Nephron (organoid): Measurements from ENCODE around the gene IRAK2.

Source experiments
- H3K27ac Mint-ChIP-seq, 3 experiments: 2 replicates each; pipeline ENCODE4 v1.8.0; 2020; ENCODE audit warnings: mixed read lengths in 3 of 3, mild to moderate bottlenecking in 2 of 3, moderate library complexity in 1 of 3
- H3K27me3 Mint-ChIP-seq: 2 replicates; pipeline ENCODE4 v1.8.0; 2021; ENCODE audit warnings: low read depth, mild to moderate bottlenecking, moderate library complexity, mixed read lengths
- H3K36me3 Mint-ChIP-seq: 2 replicates; pipeline ENCODE4 v1.8.0; 2020; ENCODE audit warnings: low read depth, mixed read lengths
- H3K4me1 Mint-ChIP-seq: 2 replicates; pipeline ENCODE4 v1.8.0; 2020; ENCODE audit warnings: mixed read lengths
- H3K4me3 Mint-ChIP-seq, 3 experiments: 2 replicates each; pipeline ENCODE4 v1.8.0; 2020; ENCODE audit warnings: mild to moderate bottlenecking in 3 of 3, mixed read lengths in 3 of 3, moderate library complexity in 2 of 3
- H3K9me3 Mint-ChIP-seq: 2 replicates; pipeline ENCODE4 v1.8.0; 2020; ENCODE audit warnings: mixed read lengths
- TF ChIP-seq, protein P1 (sequence below), 3 experiments: fragments of 200-600 bp; sonication (generic); IDR thresholded peaks; one replicate each; pipeline ENCODE4 v1.5.0; 2021; ENCODE audit warnings: antibody characterized with exemption in 3 of 3; ENCODE audit not compliant: unreplicated experiment in 3 of 3

Gene IRAK2

DNA sequence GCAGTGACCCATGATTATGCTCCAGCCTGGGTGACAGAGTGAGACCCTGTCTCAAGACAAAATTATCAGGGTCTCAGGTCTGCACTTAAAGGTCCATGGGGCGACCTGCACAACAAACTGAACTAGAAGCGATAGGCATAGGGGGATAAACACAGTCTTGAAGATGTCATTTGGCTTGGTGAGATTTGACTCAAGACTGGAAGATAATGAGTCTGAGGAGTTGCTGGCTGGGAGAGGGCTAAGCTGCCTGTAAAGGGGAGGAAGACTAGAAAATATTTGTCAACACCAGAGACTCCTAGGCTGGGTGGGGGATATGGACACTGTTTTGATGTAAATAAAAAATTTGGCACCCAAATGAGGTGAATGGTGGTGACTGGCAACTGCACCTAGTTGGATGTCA, 108.3 kb downstream of the IRAK2 start:
- Mint-ChIP-seq H3K27ac (peak overlapping the region in 2 of 3 experiments; percentile 0 to 15), H3K4me3 (no peak overlapping the region), H3K4me1 (peaks cover 18% of the 10 kb centered on the region), H3K27me3 (no peaks in the 10 kb centered on the region), H3K36me3 (peaks cover 33% of the 10 kb centered on the region), H3K9me3 (no peaks in the 10 kb centered on the region)
- TF ChIP-seq, protein P1, sequence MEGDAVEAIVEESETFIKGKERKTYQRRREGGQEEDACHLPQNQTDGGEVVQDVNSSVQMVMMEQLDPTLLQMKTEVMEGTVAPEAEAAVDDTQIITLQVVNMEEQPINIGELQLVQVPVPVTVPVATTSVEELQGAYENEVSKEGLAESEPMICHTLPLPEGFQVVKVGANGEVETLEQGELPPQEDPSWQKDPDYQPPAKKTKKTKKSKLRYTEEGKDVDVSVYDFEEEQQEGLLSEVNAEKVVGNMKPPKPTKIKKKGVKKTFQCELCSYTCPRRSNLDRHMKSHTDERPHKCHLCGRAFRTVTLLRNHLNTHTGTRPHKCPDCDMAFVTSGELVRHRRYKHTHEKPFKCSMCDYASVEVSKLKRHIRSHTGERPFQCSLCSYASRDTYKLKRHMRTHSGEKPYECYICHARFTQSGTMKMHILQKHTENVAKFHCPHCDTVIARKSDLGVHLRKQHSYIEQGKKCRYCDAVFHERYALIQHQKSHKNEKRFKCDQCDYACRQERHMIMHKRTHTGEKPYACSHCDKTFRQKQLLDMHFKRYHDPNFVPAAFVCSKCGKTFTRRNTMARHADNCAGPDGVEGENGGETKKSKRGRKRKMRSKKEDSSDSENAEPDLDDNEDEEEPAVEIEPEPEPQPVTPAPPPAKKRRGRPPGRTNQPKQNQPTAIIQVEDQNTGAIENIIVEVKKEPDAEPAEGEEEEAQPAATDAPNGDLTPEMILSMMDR (IDR thresholded peaks at IDR 0.05; ENCODE audit: unreplicated experiment in 3 of 3) = no peak

DNA sequence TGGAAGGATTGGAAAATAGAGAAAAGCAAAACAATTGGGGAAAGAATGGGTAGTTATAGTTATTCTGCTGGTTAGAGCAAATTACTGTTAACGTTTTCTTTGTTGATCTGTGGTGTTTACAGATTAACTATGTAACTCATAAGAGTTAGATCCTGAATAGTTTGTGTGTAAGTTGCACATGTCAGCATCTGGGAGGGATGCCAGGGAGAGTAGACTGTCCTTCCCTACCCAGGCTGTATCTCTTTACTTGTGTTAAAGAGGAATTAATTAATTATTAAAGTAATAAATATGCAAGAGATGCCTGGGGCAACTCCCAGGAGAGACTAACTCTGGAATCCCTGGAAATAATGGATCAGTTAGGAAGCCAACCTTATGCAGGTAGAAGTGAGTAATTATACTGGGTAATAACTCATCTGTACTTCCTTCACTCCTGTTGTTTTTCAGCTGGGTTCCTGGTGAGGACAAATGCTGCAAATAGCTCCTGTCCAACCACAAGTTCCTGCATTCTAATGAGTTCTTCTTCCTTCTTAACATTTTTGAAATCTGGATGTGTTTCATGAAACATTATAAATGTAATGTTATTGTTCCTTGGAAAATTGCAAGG, 109.1 kb downstream of the IRAK2 start:
- peak overlapping the region in 2 of 3 experiments; percentile 15 to 18 for H3K27ac Mint-ChIP-seq
- no peaks in the 10 kb centered on the region for H3K9me3 Mint-ChIP-seq
- H3K4me3 Mint-ChIP-seq = no peak overlapping the region
- peaks cover 37% of the 10 kb centered on the region for H3K36me3 Mint-ChIP-seq
- H3K27me3 Mint-ChIP-seq = no peaks in the 10 kb centered on the region
- peaks cover 18% of the 10 kb centered on the region for H3K4me1 Mint-ChIP-seq
- TF ChIP-seq, protein P1 (IDR thresholded peaks at IDR 0.05; ENCODE audit: unreplicated experiment in 3 of 3) = no peak

DNA sequence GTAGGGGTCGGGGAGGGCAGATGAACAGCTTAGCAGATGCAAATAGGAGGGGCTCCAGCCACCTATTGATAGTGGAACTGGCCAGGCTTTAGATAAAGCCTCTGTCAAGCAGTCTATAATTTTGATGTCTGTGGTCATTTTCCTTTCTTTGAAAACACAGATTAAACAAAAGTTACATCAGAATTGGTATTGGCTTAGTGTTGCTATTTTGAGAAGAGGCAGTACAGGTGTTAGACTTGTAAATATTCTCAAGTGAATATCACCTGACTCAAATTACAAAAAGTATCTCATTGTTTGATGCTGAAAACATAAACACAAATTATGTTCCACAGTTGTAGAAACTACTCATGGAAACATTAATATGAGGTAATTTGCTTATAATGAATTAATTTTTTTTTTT, 109.9 kb downstream of the IRAK2 start:
- Mint-ChIP-seq H3K4me3 (no peak overlapping the region), H3K9me3 (no peaks in the 10 kb centered on the region), H3K27me3 (no peaks in the 10 kb centered on the region), H3K4me1 (peaks cover 18% of the 10 kb centered on the region), H3K36me3 (peaks cover 40% of the 10 kb centered on the region), H3K27ac (no peak overlapping the region)
- TF ChIP-seq, protein P1 (IDR thresholded peaks at IDR 0.05; ENCODE audit: unreplicated experiment in 3 of 3) = no peak

DNA sequence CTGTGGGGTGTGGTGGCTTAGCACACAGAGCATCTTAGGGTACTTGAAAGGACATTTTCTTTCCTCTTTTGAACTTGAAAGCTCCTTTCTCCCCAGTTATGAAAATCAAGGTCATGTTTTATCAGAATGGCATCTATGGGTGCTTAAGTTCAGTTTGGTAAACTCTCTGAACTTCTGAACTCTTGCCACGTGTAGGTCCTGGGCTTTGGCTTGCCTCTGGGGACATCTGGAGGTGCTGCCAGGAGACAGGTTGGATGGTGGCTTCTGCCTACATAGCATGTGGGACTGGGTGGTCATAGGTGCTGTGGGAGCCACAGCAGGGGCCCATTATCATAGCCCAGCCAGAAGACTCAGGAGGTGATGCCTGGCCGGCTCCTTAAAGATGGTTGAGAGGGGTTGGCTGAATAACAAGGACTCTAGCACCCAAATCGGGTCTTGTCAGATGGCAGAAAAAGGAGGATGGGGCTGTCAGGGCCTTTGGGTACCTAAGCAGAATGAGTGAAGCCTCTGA, 112.5 kb downstream of the IRAK2 start:
- TF ChIP-seq, protein P1 (IDR thresholded peaks at IDR 0.05; ENCODE audit: unreplicated experiment in 3 of 3) = no peak
- Mint-ChIP-seq H3K36me3 (peaks cover 39% of the 10 kb centered on the region), H3K9me3 (no peaks in the 10 kb centered on the region), H3K4me1 (peaks cover 21% of the 10 kb centered on the region), H3K4me3 (no peak overlapping the region), H3K27me3 (no peaks in the 10 kb centered on the region), H3K27ac (no peak overlapping the region)

DNA sequence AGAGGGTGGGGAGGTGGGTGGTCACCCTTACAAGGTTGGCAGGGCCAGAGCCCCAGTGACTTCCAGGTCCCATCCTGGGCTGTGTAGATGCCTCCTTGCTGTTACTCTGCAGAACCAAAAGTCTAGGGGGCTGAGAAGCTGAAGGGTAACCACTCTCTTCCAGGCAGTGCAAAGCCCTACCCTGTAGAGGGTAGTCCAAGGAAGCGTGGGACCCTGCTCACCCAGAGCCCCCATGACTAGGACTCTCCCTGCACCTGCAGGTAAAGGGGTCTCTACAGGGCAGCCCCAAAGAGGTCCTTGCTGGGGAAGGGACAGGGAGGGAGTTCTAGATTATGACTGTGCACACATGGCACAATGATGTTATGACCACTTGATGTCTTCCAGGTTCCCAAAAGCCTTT, 113.8 kb downstream of the IRAK2 start:
- no peaks in the 10 kb centered on the region for H3K9me3 Mint-ChIP-seq
- peaks cover 17% of the 10 kb centered on the region for H3K4me1 Mint-ChIP-seq
- TF ChIP-seq, protein P1 (IDR thresholded peaks at IDR 0.05; ENCODE audit: unreplicated experiment in 3 of 3) = no peak
- H3K27me3 Mint-ChIP-seq = no peaks in the 10 kb centered on the region
- H3K4me3 Mint-ChIP-seq = no peak overlapping the region
- peaks cover 46% of the 10 kb centered on the region for H3K36me3 Mint-ChIP-seq
- H3K27ac Mint-ChIP-seq = no peak overlapping the region
